COR-L47 (cell line): ENCODE results near the gene DARS2.

ENCODE experiments used
- DNase-seq: peaks from one replicate; lab custom pipeline; 2025; lab: John Stamatoyannopoulos, UW

DARS2 gene

GRCh38 chr1:173887627-173888026, 63.2 kb downstream of the DARS2 start:
- no peak for DNase-seq

GRCh38 chr1:173888749-173889148, 64.3 kb downstream of the DARS2 start:
- no peak for DNase-seq

- no peak for DNase-seq
These were observed 65.4 kb downstream of the DARS2 start for GRCh38 chr1:173889885-173890284.

- DNase-seq: no peak
These were observed 69.1 kb downstream of the DARS2 start for GRCh38 chr1:173893611-173894010.

- DNase-seq: no peak
These were observed 69.7 kb downstream of the DARS2 start for GRCh38 chr1:173894189-173894588.

GRCh38 chr1:173900427-173900826, 76.0 kb downstream of the DARS2 start:
- no peak for DNase-seq

- DNase-seq: no peak
These were observed 76.5 kb downstream of the DARS2 start for GRCh38 chr1:173900992-173901391.

- DNase-seq: no peak
These were observed 79.5 kb downstream of the DARS2 start for GRCh38 chr1:173903827-173904531.
